B cell (primary cell): Measurements from ENCODE around the gene CDKAL1. TPM values are rescaled to one million over a fixed set of nuclear protein-coding genes. Genes with fewer than 3 reads are reported as not detected.

Source experiments
- ATAC-seq: fragments of 200-7000 bp; cut with Tn5 transposase; one replicate; pipeline ENCODE4 v1.10.0; 2021; ENCODE audit warnings: low read depth, mild to moderate bottlenecking, moderate number of reproducible peaks, moderate library complexity
- CTCF ChIA-PET: fragments of 350-600 bp; sonication (Branson Sonifier 250); formaldehyde crosslinking; loops from one replicate; lab custom pipeline; 2021; ENCODE audit warnings: antibody characterized with exemption, inconsistent platforms; lab: Charles Lee
- POLR2A ChIA-PET: fragments of 350-600 bp; sonication (Branson Sonifier 250); formaldehyde crosslinking; loops from one replicate; lab custom pipeline; 2021; ENCODE audit warnings: antibody characterized with exemption; lab: Charles Lee
- DNase-seq: peaks from one replicate; pipeline ENCODE4 v3.0.0; 2013
- H2AFZ ChIP-seq: 2 replicates; pipeline ENCODE4 v1.6.1; 2012; ENCODE audit warnings: mild to moderate bottlenecking, low read depth, low read length; ENCODE audit not compliant: insufficient read depth, poor library complexity, severe bottlenecking
- H3K27ac ChIP-seq, 2 donors: 1 replicate in 1 of 2; 2 replicates in 1 of 2; pipeline ENCODE4 v1.5.1; 2012 to 2013; ENCODE audit warnings: low read length in 2 of 2, mild to moderate bottlenecking in 2 of 2, moderate library complexity in 1 of 2
- H3K27me3 ChIP-seq, 4 experiments: fragments of 200-600 bp in 1 of 4; sonication (generic) in 1 of 4; replicated peaks in 1 of 4; 1 replicate in 2 of 4; 2 replicates in 2 of 4; pipeline versions ENCODE4 v1.6.1 to v1.7.0; 2013 to 2016; ENCODE audit warnings: low read length in 3 of 4, mild to moderate bottlenecking in 2 of 4, mixed read lengths in 1 of 4, moderate library complexity in 1 of 4; ENCODE audit not compliant: insufficient read depth in 4 of 4, control insufficient read depth in 3 of 4; ENCODE audit errors: control extremely low read depth in 1 of 4
- H3K36me3 ChIP-seq, 2 experiments: replicated peaks in 1 of 2; 1 replicate in 1 of 2; 2 replicates in 1 of 2; pipeline versions ENCODE4 v1.6.1 to v1.7.1; 2013; ENCODE audit warnings: low read length in 1 of 2; ENCODE audit not compliant: insufficient read depth in 2 of 2, control insufficient read depth in 1 of 2; ENCODE audit errors: control extremely low read depth in 1 of 2, extremely low read depth in 1 of 2
- H3K4me1 ChIP-seq, 2 donors: fragments of 200-600 bp in 1 of 2; sonication (generic) in 1 of 2; 1 replicate in 1 of 2; 2 replicates in 1 of 2; pipeline versions ENCODE4 v1.5.1 to v1.6.1; 2013 to 2017; ENCODE audit warnings: low read length in 2 of 2; ENCODE audit not compliant: control insufficient read depth in 2 of 2, insufficient read depth in 2 of 2
- H3K4me2 ChIP-seq: replicated peaks from 2 replicates; pipeline ENCODE3; 2012; ENCODE audit warnings: mild to moderate bottlenecking, low read depth, low read length; ENCODE audit not compliant: poor library complexity, severe bottlenecking
- H3K4me3 ChIP-seq, 5 experiments: fragments of 200-600 bp in 1 of 5; sonication (generic) in 1 of 5; 1 replicate in 3 of 5; 2 replicates in 2 of 5; pipeline versions ENCODE4 v1.5.1 to v1.7.0; 2011 to 2016; ENCODE audit warnings: low read length in 4 of 5, mild to moderate bottlenecking in 4 of 5, low read depth in 2 of 5, control low read depth in 1 of 5, moderate library complexity in 1 of 5; ENCODE audit not compliant: insufficient read depth in 1 of 5; ENCODE audit errors: control extremely low read depth in 1 of 5, extremely low read depth in 1 of 5
- H3K79me2 ChIP-seq: fragments of 200-600 bp; sonication (generic); one replicate; pipeline ENCODE4 v1.6.0; 2016; ENCODE audit warnings: low read length; ENCODE audit not compliant: control insufficient read depth, insufficient read depth
- H3K9ac ChIP-seq: fragments of 200-600 bp; sonication (generic); 2 replicates; pipeline ENCODE4 v1.6.1; 2017; ENCODE audit warnings: mild to moderate bottlenecking, low read length, moderate library complexity
- H3K9me3 ChIP-seq, 3 donors: one replicate each; pipeline versions ENCODE4 v1.6.1 to v1.7.1; 2013; ENCODE audit warnings: low read length in 2 of 3; ENCODE audit not compliant: control insufficient read depth in 2 of 3, insufficient read depth in 1 of 3; ENCODE audit errors: control extremely low read depth in 1 of 3
- H4K20me1 ChIP-seq: 2 replicates; pipeline ENCODE4 v1.6.0; 2012; ENCODE audit warnings: mild to moderate bottlenecking, low read length; ENCODE audit not compliant: insufficient read depth, control insufficient read depth, poor library complexity, severe bottlenecking
- H3K27ac Mint-ChIP-seq: one replicate; pipeline ENCODE4 v1.8.0; 2021; ENCODE audit warnings: mixed read lengths
- H3K27me3 Mint-ChIP-seq: one replicate; pipeline ENCODE4 v1.8.0; 2021; ENCODE audit warnings: mixed read lengths
- H3K4me1 Mint-ChIP-seq: one replicate; pipeline ENCODE4 v1.8.0; 2021; ENCODE audit warnings: mixed read lengths
- H3K4me3 Mint-ChIP-seq: one replicate; pipeline ENCODE4 v1.8.0; 2021; ENCODE audit warnings: mixed read lengths
- H3K9me3 Mint-ChIP-seq: one replicate; pipeline ENCODE4 v1.8.0; 2022; ENCODE audit warnings: mixed read lengths; ENCODE audit not compliant: insufficient read depth
- CTCF ChIP-seq: fragments of 200-600 bp; IDR thresholded peaks from one replicate; pipeline ENCODE4 v1.8.0; 2022; ENCODE audit warnings: antibody characterized with exemption, mild to moderate bottlenecking
- EZH2 ChIP-seq: IDR thresholded peaks from 2 replicates; pipeline ENCODE4 v1.6.1; 2012; ENCODE audit warnings: borderline replicate concordance, low read depth, mild to moderate bottlenecking, moderate library complexity, low read length; ENCODE audit not compliant: insufficient read depth, poor library complexity, severe bottlenecking
- WGBS: methylation state at CpG from one replicate; pipeline ENCODE4 v1.1.5; 2013; ENCODE audit warnings: missing lambda C conversion rate; ENCODE audit not compliant: insufficient coverage; 5-methylcytosine and 5-hydroxymethylcytosine counted together
- intact Hi-C: fragments of 100-400 bp; cut with micrococcal nuclease; formaldehyde crosslinking; loops from one replicate; pipeline ENCODE4 v1.10.0; 2022
- polyA plus RNA-seq: library from polyadenylated mRNA; depleted of rRNA; stranded (reverse); fragments of >200 nt; gene quantifications from 2 replicates; pipeline ENCODE4 v1.2.3, GENCODE V29; 2012
- total RNA-seq, 2 donors: library from RNA; stranded (reverse); fragments of 120-200 nt in 1 of 2; gene quantifications; 1 replicate in 1 of 2; 2 replicates in 1 of 2; pipeline versions ENCODE4 v1.2.3 to v1.2.4, GENCODE V29; 2013 to 2022

CDKAL1 gene
- total and polyA plus RNA-seq, 2 donors (not counting 1 experiment from before 2014, with no cell fraction given), result 6.1 to 33.3 TPM

- Histone ChIP-seq H3K9me3 (no peaks in the 10 kb centered on the region), H3K4me1 (peaks cover 15 to 24% of the 10 kb centered on the region in 2 donors), H3K27ac (no peak overlapping the region), H3K4me3 (no peak overlapping the region), H4K20me1 (no peaks in the 10 kb centered on the region), H3K4me2 (no peak overlapping the region), H3K79me2 (no peaks in the 10 kb centered on the region), H3K36me3 (peaks cover 0 to 14% of the 10 kb centered on the region in 2 experiments), H3K27me3 (no peaks in the 10 kb centered on the region), H2AFZ (no peak overlapping the region), H3K9ac (no peak overlapping the region)
- no CpG with 5 or more reads among the region's 3 CpGs for WGBS
- Mint-ChIP-seq H3K4me3 (no peak overlapping the region), H3K4me1 (peaks cover 16% of the 10 kb centered on the region), H3K9me3 (peaks cover 3% of the 10 kb centered on the region), H3K27me3 (no peaks in the 10 kb centered on the region), H3K27ac (no peak overlapping the region)
- no peak for DNase-seq
- CTCF ChIA-PET, result no interaction called here
- TF ChIP-seq EZH2 (no peak), CTCF (no peak)
- POLR2A ChIA-PET, result no interaction called here
- intact Hi-C loops, result no loop called here
- no peak for ATAC-seq
Measured at GRCh38 chr6:21204951-21205350, 670.7 kb downstream of the CDKAL1 start.

GRCh38 chr6:21208081-21208795, 674.0 kb downstream of the CDKAL1 start:
- 7% methylated on average over 2 of the region's 9 CpGs for WGBS
- peak overlapping the region in 1 of 2 donors; percentile 58 for H3K27ac ChIP-seq
- Mint-ChIP-seq H3K27ac (peak overlapping the region; percentile 37), H3K4me1 (peaks cover 24% of the 10 kb centered on the region), H3K9me3 (peaks cover 3% of the 10 kb centered on the region), H3K27me3 (no peaks in the 10 kb centered on the region), H3K4me3 (no peak overlapping the region)
- H3K36me3 ChIP-seq, result peaks cover 0 to 6% of the 10 kb centered on the region in 2 experiments
- no peaks in the 10 kb centered on the region for H3K27me3 ChIP-seq
- no peaks in the 10 kb centered on the region for H3K79me2 ChIP-seq
- ATAC-seq (no peak), DNase-seq (no peak)
- ChIA-PET POLR2A (no interaction called here), CTCF (interaction anchor here (1.0 kb wide), 1 partner anchor 46 kb away, joined by 3 read pairs; no protein-coding TSS in a partner anchor)
- H2AFZ ChIP-seq, result no peak overlapping the region
- intact Hi-C loops, result no loop called here
- TF ChIP-seq CTCF (no peak), EZH2 (no peak)
- H3K4me2 ChIP-seq, result peak overlapping the region; percentile 32
- H4K20me1 ChIP-seq, result no peaks in the 10 kb centered on the region
- H3K9me3 ChIP-seq, result peaks cover 0 to 5% (median 3%) of the 10 kb centered on the region in 3 donors
- peaks cover 18 to 24% of the 10 kb centered on the region in 2 donors for H3K4me1 ChIP-seq
- peak overlapping the region; percentile 20 for H3K9ac ChIP-seq
- H3K4me3 ChIP-seq, result peak overlapping the region in 1 of 5 experiments; percentile 13
